HG02642 (cell line): ENCODE measurements around the gene TBC1D3B.
A peak's percentile ranks its signal among the peaks of the same experiment; 100 is the strongest.
"Not testable (repeated sequence)": the region's sequence is repeated elsewhere in the genome, so short reads cannot be mapped to it uniquely, and the experiment has no call there.

ENCODE experiments used
- ATAC-seq: cut with Tn5 transposase; IDR thresholded peaks from one replicate; pipeline ENCODE4 v1.9.1; 2021; ENCODE audit warnings: mild to moderate bottlenecking; ENCODE audit not compliant: unreplicated experiment, poor library complexity

The TBC1D3B gene

GRCh38 chr17:36201506-36201905 is 25.1 kb upstream of the TBC1D3B start:
- ATAC-seq, result not testable (repeated sequence)

GRCh38 chr17:36201102-36201501 is 24.7 kb upstream of the TBC1D3B start:
- ATAC-seq, result not testable (repeated sequence)

GRCh38 chr17:36198831-36199465 is 22.5 kb upstream of the TBC1D3B start:
- ATAC-seq, result peak; percentile 23

- ATAC-seq, result peak; percentile 21
These were observed 20.9 kb upstream of the TBC1D3B start for GRCh38 chr17:36197387-36197703.

GRCh38 chr17:36196131-36196486 is 19.7 kb upstream of the TBC1D3B start:
- ATAC-seq, result no peak

- ATAC-seq, result no peak
These were observed 19.1 kb upstream of the TBC1D3B start for GRCh38 chr17:36195434-36196130.

GRCh38 chr17:36194832-36195433 is 18.5 kb upstream of the TBC1D3B start:
- ATAC-seq, result not testable (repeated sequence)

GRCh38 chr17:36194147-36194831 is 17.9 kb upstream of the TBC1D3B start:
- not testable (repeated sequence) for ATAC-seq

GRCh38 chr17:36193216-36193775 is 16.9 kb upstream of the TBC1D3B start:
- ATAC-seq, result no peak

GRCh38 chr17:36190549-36191330 is 14.3 kb upstream of the TBC1D3B start:
- ATAC-seq, result not testable (repeated sequence)

GRCh38 chr17:36189993-36190392 is 13.6 kb upstream of the TBC1D3B start:
- not testable (repeated sequence) for ATAC-seq

- ATAC-seq, result peak; percentile 49
These were observed 12.5 kb upstream of the TBC1D3B start for GRCh38 chr17:36188891-36189306.

- not testable (repeated sequence) for ATAC-seq
These were observed 11.7 kb upstream of the TBC1D3B start for GRCh38 chr17:36187943-36188665.

GRCh38 chr17:36186810-36187763 is 10.7 kb upstream of the TBC1D3B start:
- ATAC-seq, result not testable (repeated sequence)

- ATAC-seq, result no peak
These were observed 9.0 kb upstream of the TBC1D3B start for GRCh38 chr17:36185416-36185815.

- ATAC-seq, result no peak
These were observed 7.8 kb upstream of the TBC1D3B start for GRCh38 chr17:36184023-36184765.
